NCI-H345 treated with DMSO at 0.1 percent for 48 hours (cell line): ENCODE data around the gene HES7.
"Not testable (repeated sequence)": the region's sequence is repeated elsewhere in the genome, so short reads cannot be mapped to it uniquely, and the experiment has no call there.

Experiments
- DNase-seq: peaks from one replicate; lab custom pipeline; 2025; ENCODE audit not compliant: unreplicated experiment; lab: John Stamatoyannopoulos, UW

The HES7 gene

DNA sequence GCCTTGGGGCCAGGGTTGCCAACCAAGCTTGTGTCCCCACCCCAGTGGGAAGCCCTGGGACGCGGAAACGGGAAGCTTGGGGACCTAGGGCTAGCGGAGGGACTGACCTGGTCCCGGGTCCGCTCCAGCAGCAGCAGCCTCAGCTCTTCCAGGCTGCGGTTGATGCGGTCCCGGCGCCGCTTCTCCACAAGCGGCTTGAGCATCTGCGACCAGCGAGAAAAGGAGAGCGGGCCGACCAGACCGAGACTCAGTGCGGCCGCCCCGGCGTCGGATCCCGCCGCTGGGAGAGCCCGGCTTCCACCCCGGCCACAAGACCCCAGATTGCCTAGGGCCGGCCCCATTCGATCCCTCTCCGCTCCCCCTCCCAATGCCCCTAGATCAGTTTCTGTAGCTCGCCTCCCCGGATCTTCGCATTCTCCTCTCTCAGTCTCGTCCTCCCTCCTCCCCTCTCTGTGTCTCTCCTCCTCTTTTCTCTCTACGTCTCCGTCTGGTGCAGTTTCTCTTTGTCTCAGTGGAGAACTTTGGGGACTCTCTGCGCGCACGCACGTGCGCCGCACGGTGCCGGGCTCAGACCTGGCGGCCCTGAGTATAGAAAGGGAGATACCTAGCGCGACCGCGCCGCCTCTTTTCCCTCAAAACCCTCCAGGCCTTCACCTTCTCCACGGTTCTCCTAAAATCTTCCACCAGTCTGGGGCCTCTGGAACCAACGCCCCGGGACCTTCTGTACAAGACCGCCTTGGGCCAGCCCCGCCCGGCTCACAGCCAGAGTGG is 797 bp downstream of the HES7 start:
- DNase-seq: no peak

DNA sequence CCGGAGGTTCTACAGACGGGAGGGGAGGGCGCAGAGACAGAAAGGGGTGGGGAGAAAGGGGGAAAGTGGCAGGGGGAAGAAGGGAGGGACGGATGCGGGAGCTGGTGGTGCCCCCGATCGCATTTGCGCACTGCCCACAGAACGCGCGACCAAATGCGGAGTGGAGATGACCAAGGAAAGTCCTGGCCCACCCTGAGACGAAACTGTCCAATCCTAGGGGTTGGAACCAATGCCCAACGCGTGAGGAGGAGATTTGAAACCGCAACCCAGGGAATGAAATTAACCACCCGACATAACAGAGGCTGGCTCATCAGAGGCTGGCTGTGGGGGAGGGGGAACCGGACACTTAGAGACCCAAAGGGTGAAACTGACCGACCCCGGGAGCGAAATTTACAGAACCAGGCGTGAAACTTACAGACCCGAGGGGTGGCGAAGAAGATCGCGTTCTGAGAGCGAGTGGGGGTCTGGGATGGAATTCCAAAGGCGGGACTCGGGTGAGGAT is 1.4 kb downstream of the HES7 start:
- no peak for DNase-seq

DNA sequence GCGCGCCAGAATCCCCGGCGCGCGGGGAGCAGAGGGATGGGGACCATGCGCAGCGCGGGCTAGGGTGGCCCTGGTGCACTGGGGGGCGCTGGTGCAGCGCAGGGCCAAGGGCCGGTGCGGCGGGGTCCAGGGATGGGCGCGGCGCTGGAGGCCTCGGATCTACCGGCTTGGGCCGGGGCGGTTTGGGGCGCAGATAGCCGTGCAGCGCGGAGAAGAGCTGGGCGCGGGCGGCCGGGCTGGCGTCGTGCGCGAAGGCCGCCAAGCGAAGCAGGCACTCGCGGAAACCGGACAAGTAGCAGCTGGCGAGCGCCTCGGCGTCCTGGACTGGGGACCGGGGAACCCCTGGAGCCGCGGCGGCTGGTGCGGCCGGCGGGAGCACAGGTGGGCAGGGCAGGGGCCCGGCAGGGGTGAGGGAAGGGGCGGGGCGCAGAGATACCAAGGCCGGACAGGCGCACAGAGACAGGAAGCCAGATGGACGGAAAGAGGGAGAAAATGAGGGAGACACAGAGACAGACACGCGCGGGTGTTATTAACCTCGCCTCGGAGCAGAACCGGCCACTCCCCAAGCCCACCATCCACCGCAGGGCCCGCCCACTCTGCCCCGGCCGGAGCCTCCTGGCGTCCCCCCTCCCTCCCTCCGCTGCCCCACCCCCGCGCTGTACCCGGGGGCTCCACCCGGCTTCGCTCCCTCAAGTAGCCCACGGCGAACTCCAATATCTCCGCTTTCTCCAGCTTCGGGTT is 2.1 kb downstream of the HES7 start:
- DNase-seq: no peak

DNA sequence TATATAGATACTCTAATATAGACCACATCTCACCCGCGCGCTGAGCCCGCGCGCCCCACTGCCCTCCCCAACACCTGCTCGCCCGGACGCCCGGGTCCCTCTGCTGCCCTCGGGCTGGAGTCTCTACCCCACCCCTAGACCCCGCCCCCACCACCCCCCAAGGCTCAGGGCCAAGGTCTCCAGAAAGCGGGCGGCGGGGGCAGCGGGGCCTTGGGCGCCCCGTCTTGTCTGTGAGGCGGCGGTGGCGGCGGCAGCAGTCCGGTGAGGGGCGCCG is 2.6 kb downstream of the HES7 start:
- no peak for DNase-seq

DNA sequence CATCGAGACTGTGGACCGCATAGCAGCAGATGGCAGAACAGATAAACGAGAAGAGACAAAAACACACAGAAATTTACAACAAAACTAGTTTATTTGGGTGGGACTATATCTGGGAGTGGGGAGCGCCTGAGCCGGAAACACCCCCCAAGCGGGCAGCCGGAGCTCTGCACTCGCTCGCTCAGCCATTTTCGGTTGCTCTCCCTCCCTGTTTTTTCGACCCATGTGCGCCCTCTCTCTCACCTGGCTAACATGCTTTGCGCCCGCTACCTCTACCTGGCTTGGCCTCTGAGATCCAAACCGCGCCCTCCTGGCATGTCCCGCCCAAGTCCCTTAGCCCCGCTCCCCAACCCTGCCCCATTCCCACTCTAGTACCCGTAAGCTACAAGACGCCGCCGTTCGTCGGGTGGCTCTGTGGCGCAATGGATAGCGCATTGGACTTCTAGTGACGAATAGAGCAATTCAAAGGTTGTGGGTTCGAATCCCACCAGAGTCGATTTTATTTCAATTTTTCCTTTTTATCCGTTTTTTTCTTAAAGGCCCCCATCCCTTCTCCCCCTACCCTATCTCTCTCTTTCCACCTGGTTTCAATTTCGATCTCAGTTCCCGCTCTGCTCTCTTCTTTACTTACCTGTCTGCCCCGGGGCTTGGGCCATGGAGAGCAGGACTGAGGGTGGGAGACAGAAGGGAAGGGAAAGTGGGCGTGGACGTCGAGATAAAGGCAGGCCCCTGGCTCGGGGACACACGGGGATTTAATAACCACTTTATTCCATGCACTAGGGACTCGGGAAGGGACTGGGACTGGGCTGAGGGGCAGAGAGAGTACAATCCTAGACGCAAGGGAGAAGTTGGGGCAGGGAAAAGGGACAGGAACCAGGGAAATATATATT is 3.1 kb downstream of the HES7 start:
- peak; percentile 59 for DNase-seq

DNA sequence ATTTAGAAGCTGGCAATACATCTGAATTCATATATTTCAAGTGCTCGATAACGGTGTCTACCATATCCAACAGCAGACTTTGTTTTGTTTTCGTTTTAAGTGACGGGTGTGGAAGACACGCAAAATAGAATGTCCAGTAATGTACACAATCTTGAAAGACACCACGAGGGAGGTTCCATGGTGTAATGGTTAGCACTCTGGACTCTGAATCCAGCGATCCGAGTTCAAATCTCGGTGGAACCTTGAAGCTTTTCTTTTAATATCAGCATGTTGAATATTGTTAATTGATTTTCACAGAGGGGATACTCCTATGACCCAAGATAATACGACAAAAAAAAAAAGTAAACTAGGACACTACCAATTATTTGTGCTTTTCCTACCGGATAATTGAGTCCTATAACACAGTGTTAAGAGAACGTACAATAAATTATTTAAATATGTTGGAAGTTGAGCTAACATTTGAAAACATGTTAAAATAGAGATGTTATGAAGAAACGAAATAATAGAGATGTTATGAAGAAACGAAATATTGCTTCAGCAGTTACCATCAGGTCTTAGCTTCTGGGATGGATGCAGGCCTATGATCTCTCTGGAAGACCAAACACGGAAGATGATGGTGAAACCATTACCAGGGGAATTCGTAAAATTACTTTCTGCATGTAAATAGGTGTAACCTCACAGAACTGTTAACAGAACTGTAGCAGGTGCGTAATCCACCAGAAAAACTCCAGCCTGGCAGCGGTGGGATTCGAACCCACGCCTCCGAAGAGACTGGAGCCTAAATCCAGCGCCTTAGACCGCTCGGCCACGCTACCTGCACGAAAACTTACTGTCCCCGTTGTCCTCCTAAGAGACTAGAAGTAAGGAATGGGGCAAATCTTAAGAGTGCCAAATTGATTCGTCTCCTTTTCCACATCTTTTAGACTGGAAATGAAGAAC is 4.1 kb downstream of the HES7 start:
- DNase-seq: peak; percentile 72

DNA sequence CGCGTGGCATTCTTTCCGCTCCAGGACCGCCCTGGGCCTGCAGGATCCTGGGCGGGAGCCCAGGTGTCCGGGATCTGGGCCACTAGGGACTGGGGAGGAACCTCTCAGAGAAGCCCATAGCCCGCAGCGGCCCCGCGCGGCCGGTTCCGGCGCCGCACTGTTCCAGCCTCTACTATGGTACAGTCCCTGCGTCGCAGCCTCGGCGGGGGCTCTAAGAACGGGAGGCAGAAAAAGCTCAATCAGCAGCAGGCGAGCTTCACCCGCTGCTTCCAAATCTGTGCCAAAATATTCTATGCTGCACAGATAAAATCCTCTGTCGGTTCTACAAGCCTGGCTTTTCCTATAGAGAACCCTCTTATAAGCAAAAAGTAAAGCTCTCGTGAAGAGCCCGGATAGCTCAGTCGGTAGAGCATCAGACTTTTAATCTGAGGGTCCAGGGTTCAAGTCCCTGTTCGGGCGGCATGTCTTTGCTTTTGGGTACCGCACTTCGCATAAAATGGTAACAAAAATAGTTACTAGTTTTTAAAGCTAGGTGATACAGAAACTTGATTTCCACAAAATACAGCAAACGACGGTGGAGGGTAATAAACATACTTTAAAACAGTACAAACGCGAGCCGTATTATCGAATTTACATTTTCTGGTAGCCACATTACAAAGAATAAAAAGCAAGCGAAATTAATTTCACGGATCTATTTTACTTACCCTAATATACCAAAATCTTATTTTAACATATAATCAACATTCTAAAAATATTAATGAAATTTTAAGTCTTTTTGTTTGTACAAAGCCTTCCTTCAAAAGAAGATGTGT is 4.9 kb downstream of the HES7 start:
- DNase-seq: peak; percentile 53

DNA sequence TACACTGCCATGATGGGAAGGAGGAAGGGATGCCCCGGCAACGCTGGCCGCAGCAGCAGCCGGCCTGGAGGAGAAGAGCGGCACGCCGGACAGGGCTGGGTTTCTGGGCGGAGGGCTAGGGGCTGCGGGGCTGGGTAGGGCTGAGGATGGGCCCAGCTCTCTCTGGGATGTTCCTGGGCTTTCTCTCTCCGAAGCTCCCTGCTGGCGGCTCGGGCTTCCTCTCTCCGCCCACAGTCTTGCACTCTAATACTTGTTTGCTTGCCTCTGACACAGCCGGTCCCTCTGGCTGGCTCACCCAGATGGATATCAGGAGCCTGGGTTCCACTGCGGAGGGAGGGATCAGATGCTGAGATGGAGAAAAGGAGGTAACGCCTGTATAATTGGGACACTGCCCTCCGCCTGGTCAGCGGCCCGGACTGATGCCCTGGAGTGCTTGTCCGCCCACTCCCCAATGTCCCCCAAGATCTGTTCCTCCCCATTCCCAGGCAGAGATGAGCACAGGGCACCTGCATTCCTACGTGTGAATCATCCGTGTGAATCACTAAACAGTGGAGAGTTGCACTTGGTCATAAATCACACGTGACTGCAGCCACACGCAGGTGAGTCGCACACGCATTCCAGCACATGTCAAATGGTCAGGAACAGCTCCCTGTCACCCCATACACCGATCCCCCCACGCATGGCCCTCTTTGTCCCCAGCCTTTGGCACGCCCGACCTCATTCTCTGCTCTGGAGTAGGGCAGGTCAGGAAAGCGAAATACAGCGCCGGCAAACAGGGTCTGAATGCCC is 5.7 kb downstream of the HES7 start, which contains the start of gene ALOXE3:
Gene ALOXE3, minus strand, starts transcription at position 535 of the 789 bp plus-strand sequence. Its CDS starts 524 bp downstream, at position 11.
- DNase-seq: no peak

DNA sequence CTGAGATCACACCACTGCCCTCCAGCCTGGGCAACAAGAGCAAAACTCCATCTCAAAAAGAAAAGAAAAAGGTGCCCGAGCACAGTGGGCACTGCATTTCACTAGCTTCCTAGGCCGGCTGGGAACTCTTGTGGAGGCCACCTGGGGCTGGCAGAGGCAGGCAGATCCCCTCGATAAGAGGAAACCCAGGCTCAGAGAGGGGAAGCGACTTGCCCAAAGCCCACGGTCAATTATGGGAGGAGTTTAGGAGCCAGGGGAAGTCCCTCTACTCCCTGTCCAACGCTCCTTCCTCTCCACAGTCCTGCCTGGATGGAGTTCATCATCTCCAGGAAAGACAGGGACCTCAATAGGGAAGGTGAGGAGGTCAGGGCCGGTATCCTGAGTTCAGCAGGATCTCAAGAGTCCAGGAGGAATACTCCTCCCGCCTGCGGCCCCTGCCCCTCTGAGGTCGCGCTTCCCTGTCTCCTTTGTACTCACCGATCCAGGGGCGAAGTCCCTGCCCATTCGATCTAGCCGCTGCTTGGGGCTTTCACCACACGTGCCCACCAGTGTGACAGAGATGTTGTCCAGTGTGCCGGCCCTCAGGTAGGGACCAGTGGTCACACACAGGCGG is 6.4 kb downstream of the HES7 start:
- no peak for DNase-seq

DNA sequence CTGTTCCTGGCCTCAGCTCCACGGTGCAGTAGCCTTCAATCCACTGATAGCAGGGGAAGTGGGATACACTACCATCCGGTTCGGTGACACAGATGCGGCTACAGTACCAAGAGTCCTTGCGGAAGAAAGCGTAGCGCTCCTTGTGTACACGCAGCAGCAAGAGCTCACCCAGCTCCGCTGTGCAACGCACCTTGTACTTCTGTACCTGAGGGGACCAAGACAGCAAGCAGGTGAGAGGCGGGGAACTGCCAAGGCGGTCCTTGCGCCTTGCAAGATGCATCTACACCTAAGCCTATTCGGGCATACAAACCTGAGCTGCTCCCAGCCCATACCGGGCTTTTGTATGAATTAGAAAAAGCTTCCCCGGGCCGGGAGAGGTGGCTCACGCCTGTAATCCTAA is 7.1 kb downstream of the HES7 start:
- DNase-seq: no peak

DNA sequence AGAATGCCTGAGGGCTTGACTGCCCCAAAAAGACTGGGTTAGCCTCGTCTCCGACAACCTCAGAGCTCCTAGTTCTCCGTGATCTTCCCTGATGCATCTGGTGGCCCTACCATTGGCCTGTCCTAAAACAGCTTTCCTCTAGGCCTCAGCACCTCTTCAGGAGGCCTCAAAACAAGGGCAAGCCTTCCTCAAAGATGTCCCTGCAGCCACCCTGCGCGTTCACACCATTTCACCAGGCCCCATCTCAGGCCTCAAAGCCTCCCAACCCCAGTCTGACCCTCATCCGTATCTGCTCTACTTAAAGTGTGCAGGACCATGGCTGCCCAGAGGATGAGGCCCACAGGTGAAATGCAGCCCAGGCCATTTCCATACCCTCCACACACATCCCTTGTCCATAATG is 13.0 kb downstream of the HES7 start:
- DNase-seq: no peak

DNA sequence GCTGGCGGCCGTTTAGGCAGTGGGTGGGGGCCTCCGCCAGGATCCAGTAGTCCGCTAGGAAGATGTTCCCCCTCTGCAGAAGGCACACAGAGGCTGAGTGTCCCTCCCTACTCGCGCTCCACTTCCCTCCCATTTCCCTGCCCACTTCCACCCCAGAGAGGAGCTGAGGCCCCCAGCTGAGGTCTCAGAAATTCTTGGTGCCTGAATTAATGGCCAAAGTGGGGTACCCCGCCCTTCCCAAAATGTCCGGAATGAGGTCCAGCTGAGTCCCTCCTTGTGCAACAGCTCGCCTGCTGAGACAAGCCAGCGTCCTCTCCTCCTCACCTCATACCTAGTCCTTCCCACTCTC is 13.5 kb downstream of the HES7 start:
- no peak for DNase-seq

DNA sequence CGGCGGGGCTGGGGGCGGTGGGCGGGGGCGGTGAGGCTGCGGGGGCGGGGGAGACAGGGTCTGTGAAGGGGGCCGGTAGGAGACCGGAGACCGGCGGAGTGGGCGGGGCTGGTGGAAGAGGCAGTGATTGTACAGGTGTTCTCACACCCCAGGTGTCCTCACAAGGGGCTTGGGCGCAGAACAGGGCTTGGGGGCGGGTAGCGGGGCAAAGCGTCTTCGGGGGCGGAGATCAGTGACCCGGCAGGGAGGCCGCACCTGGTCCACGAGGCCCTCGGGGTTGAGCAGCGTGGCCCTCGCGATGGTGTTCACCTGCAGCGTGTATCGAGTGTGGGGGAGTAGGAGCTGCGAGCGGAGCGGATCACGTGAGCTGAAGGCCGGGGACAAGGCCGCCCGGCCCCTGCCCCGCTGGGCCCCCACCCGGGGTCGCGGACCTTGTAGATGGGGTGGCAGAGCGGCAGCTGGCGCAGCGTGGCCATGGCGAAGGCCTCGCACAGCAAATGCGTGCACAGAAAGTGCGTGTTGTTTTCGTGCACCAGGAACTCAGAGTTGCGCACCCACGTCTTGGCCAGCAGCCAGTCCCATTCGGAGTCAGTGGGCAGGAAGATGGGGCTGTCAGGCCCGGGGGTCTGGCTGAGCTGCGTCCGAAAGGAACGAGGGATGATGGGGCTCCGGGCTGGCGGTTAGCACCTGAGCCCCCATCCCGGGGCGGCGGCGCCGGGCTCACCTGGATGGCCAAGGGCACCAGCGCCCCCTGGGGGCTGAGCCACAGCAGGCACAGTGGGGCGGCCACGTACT is 14.0 kb downstream of the HES7 start:
- peak; percentile 45 for DNase-seq

DNA sequence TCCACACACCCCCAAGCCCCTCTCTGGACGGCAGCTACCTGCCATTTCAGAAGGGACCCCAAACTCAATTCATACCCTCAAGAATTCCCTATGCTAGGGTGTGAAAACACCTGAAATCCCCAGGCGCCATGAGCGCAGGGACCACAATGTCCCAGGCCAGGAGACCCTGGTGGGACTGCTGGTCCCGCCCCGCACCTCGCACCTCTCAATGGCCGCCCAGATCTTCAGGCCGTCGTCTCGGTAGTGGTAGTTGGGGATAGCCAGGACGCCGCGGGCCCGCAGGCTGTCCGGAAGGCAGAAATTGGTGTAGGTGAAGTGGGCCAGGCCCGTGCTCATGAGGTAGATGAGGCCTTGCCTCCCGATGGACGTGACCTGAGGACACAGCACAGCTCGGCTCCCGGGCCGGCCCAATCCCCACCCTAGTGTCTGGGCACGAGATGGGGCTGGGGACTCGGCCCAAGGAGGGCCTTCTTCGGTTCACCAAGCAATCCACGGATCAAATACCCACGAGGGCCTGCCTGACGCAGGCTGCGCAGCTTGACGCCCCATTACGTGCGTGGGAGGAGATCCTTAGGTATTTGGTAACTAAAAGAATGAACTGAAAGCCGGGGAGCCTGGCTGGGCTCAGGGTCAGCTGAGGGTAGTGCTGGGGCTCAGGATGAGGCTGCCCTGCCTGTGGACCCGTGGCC is 14.8 kb downstream of the HES7 start:
- no peak for DNase-seq

DNA sequence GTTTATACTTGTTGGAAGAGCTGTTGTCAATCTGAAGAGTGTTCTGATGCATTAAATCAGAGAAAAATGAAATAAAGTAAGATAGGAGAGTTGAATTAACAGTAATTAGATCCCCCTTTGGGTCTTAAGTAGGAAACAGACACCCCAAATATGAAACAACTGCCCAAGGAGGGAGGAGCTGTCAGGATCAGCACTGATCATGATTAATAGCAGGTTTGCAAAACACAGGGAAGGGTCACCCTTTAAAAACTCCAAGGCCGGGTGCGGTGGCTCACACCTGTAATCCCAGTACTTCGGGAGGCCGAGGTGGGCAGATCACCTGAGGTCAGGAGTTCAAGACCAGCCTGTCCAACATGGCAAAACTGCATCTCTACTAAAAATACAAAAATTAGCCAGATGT is 16.9 kb downstream of the HES7 start:
- DNase-seq: not testable (repeated sequence)

DNA sequence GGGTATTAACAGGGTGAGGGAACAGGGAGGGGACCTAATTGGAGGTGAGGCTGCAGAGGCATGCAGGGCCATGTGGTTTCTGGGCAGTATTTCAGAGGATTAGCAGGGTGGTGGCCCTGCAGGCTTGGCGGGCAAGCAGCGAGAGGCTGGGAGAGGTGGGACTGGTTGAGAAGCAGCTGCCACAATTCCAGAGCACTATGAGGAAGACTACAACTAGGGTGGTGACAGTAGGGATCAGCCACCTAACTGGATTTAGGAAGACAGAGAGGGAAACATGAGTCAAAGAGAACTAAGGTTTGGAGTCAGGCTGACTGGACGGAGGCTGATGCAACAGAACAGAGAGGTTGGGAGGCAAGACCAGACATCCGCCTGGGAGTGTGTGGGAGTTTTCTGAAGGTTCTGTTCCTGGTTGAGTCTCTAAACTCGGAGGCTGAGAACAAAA is 17.9 kb downstream of the HES7 start:
- DNase-seq: no peak

DNA sequence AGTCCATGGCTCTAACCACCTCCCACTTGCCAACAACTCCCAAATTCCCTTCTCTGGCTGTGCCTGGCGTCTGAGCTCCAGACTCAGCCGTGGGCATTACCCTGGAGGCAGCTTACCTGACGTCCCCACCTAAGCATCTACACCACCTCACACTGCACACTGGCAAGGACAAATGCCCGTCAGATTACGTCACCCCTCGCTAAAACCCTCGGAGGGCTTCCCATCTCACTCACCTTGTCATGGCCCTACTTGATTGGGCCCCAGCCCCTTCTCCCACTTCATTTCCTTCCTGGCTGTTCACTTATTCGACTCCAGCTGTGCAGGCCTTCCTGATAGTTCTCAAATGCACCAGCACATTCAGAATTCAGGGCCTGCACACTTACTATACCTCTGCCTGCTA is 19.0 kb downstream of the HES7 start:
- DNase-seq: no peak
